HCT116 (cell line): Measurements from ENCODE around the gene CDK5R1. TPM values are rescaled to one million over a fixed set of nuclear protein-coding genes. Genes with fewer than 3 reads are reported as not detected.

Experiments used
- ATAC-seq: fragments of 200-7000 bp; cut with Tn5 transposase; 2 replicates; pipeline ENCODE4 v1.9.1; 2020; ENCODE audit warnings: mild to moderate bottlenecking, moderate library complexity
- BruUV-seq: library from RNA; stranded (reverse); fragments of 400-500 nt; replicated peaks from 2 replicates; lab custom pipeline; 2021; lab: Mats Ljungman, UMichigan
- CTCF ChIA-PET: fragments of 300-600 bp; sonication (Branson Sonifier 250); formaldehyde crosslinking; loops from one replicate; lab custom pipeline; 2021; ENCODE audit warnings: antibody characterized with exemption; lab: Charles Lee
- POLR2A ChIA-PET: fragments of 300-600, 350-600 bp; sonication (Branson Sonifier 250); formaldehyde crosslinking; loops from one replicate; lab custom pipeline; 2021; ENCODE audit warnings: antibody characterized with exemption; lab: Charles Lee
- RAD21 ChIA-PET, 2 experiments: fragments of 300-600 bp; sonication (Branson Sonifier 250); formaldehyde crosslinking; loops; one replicate each; lab custom pipeline; 2023; ENCODE audit warnings: low total read pairs in 2 of 2; ENCODE audit not compliant: uncharacterized antibody in 2 of 2, unreplicated experiment in 2 of 2, low non-redundant PET in 1 of 2; lab: Charles Lee
- DNase-seq: peaks from one replicate; pipeline ENCODE4 v3.0.0-alpha.2; 2010; ENCODE audit warnings: low read depth, low spot score
- H2AFZ ChIP-seq: fragments of 200-600 bp; shearing (Covaris generic), sonication (generic); 2 replicates; pipeline ENCODE4 v1.6.1; 2017; ENCODE audit warnings: low read depth, mixed run types, mixed read lengths, antibody characterized with exemption, low read length; ENCODE audit not compliant: poor library complexity, severe bottlenecking
- H3K27ac ChIP-seq: 2 replicates; pipeline ENCODE4 v1.5.1; 2012; ENCODE audit warnings: low read depth, low read length
- H3K27me3 ChIP-seq: fragments of 200-600 bp; sonication (generic); 2 replicates; pipeline ENCODE4 v1.6.1; 2016; ENCODE audit warnings: mixed run types, low read length, mixed read lengths; ENCODE audit not compliant: insufficient read depth
- H3K36me3 ChIP-seq, 2 experiments: fragments of 200-500 bp in 1 of 2; fragments of 200-600 bp in 1 of 2; sonication (Bioruptor generic) in 1 of 2; sonication (generic) in 1 of 2; 2 replicates each; pipeline versions ENCODE4 v1.5.1 to v1.6.1; 2014 to 2016; ENCODE audit warnings: low read length in 2 of 2, inconsistent platforms in 1 of 2, mixed read lengths in 1 of 2, mixed run types in 1 of 2; ENCODE audit not compliant: insufficient read depth in 2 of 2, control insufficient read depth in 1 of 2
- H3K4me1 ChIP-seq, 2 experiments: fragments of 200-600 bp in 1 of 2; sonication (generic) in 1 of 2; 2 replicates each; pipeline versions ENCODE4 v1.5.1 to v1.6.1; 2012 to 2017; ENCODE audit warnings: low read length in 2 of 2, inconsistent platforms in 1 of 2, mild to moderate bottlenecking in 1 of 2, mixed read lengths in 1 of 2, mixed run types in 1 of 2, moderate library complexity in 1 of 2; ENCODE audit not compliant: insufficient read depth in 2 of 2, control insufficient read depth in 1 of 2
- H3K4me2 ChIP-seq: fragments of 200-600 bp; sonication (generic); 2 replicates; pipeline ENCODE4 v1.6.1; 2017; ENCODE audit warnings: mixed run types, low read length, mixed read lengths
- H3K4me3 ChIP-seq, 2 experiments: fragments of 200-600 bp in 1 of 2; sonication (generic) in 1 of 2; replicated peaks in 1 of 2; 2 replicates each; pipeline ENCODE4 v1.5.1; 2011 to 2016; ENCODE audit warnings: low read length in 2 of 2, control low read depth in 1 of 2, low read depth in 1 of 2, mild to moderate bottlenecking in 1 of 2, mixed read lengths in 1 of 2, mixed run types in 1 of 2
- H3K79me2 ChIP-seq: fragments of 200-600 bp; sonication (generic); 2 replicates; pipeline ENCODE4 v1.6.1; 2017; ENCODE audit warnings: mild to moderate bottlenecking, mixed run types, low read length, moderate library complexity, mixed read lengths; ENCODE audit not compliant: insufficient read depth
- H3K9ac ChIP-seq: fragments of 200-600 bp; sonication (generic); 2 replicates; pipeline ENCODE4 v1.6.1; 2016; ENCODE audit warnings: low read length, mixed read lengths
- H3K9me2 ChIP-seq: fragments of 200-600 bp; sonication (generic), shearing (Covaris generic); 2 replicates; pipeline ENCODE4 v1.6.1; 2017; ENCODE audit warnings: mixed run types, mild to moderate bottlenecking, moderate library complexity; ENCODE audit not compliant: insufficient read depth
- H3K9me3 ChIP-seq, 2 experiments: fragments of 200-500 bp in 1 of 2; fragments of 200-600 bp in 1 of 2; sonication (Bioruptor generic) in 1 of 2; sonication (generic) in 1 of 2; 2 replicates each; pipeline ENCODE4 v1.6.1; 2014 to 2017; ENCODE audit warnings: low read length in 2 of 2, mixed read lengths in 2 of 2, inconsistent platforms in 1 of 2, low read depth in 1 of 2, mild to moderate bottlenecking in 1 of 2, mixed run types in 1 of 2, moderate library complexity in 1 of 2; ENCODE audit not compliant: control insufficient read depth in 1 of 2, insufficient read depth in 1 of 2
- H4K20me1 ChIP-seq: fragments of 200-600 bp; sonication (generic), shearing (Covaris generic); 2 replicates; pipeline ENCODE4 v1.6.1; 2017; ENCODE audit warnings: mixed run types, mild to moderate bottlenecking, moderate library complexity; ENCODE audit not compliant: insufficient read depth
- ATF3 ChIP-seq: IDR thresholded peaks from 2 replicates; pipeline ENCODE4 v1.6.1; 2012
- CBX3 ChIP-seq: IDR thresholded peaks from 2 replicates; pipeline ENCODE4 v1.6.1; 2012; ENCODE audit warnings: low read depth
- CTCF ChIP-seq, 3 experiments: fragments of 200-600 bp in 1 of 3; sonication (generic) in 1 of 3; IDR thresholded peaks in 2 of 3; conservative IDR thresholded peaks in 1 of 3; 2 replicates each; pipeline ENCODE4 v1.5.1; 2012 to 2017; ENCODE audit warnings: low read depth in 2 of 3, low read length in 2 of 3, antibody characterized with exemption in 1 of 3, borderline replicate concordance in 1 of 3, control low read depth in 1 of 3, mild to moderate bottlenecking in 1 of 3, mixed read lengths in 1 of 3, mixed run types in 1 of 3, moderate library complexity in 1 of 3; ENCODE audit not compliant: insufficient read depth in 1 of 3
- EGR1 ChIP-seq: IDR thresholded peaks from 2 replicates; pipeline ENCODE4 v1.6.1; 2012; ENCODE audit warnings: low read depth
- ELF1 ChIP-seq: IDR thresholded peaks from 2 replicates; pipeline ENCODE4 v1.6.1; 2012; ENCODE audit warnings: low read depth, borderline replicate concordance
- EZH2phosphoT487 ChIP-seq: fragments of 200-600 bp; IDR thresholded peaks from 2 replicates; pipeline ENCODE4 v1.6.1; 2018; ENCODE audit warnings: antibody characterized with exemption, borderline replicate concordance
- JUND ChIP-seq: IDR thresholded peaks from 2 replicates; pipeline ENCODE4 v1.6.1; 2012
- MAX ChIP-seq: IDR thresholded peaks from 2 replicates; pipeline ENCODE4 v1.6.1; 2012
- POLR2A ChIP-seq: IDR thresholded peaks from 2 replicates; pipeline ENCODE4 v1.7.0; 2011; ENCODE audit warnings: borderline replicate concordance; ENCODE audit not compliant: insufficient read depth, insufficient read length; ENCODE audit errors: extremely low read depth
- POLR2AphosphoS5 ChIP-seq: IDR thresholded peaks from 2 replicates; pipeline ENCODE4 v1.6.1; 2011; ENCODE audit warnings: mild to moderate bottlenecking, low read depth, low read length, moderate library complexity
- RAD21 ChIP-seq: IDR thresholded peaks from 2 replicates; pipeline ENCODE4 v1.6.1; 2012; ENCODE audit warnings: low read depth, mild to moderate bottlenecking
- REST ChIP-seq: IDR thresholded peaks from 2 replicates; pipeline ENCODE4 v1.6.1; 2012; ENCODE audit warnings: low read depth
- SIN3A ChIP-seq: IDR thresholded peaks from 2 replicates; pipeline ENCODE4 v1.6.1; 2012; ENCODE audit warnings: low read depth
- SP1 ChIP-seq: IDR thresholded peaks from 2 replicates; pipeline ENCODE4 v1.6.1; 2012; ENCODE audit warnings: low read depth
- SRF ChIP-seq: IDR thresholded peaks from 2 replicates; pipeline ENCODE4 v1.6.1; 2012; ENCODE audit warnings: low read depth
- TCF7L2 ChIP-seq: IDR thresholded peaks from 2 replicates; pipeline ENCODE4 v1.7.0; 2011; ENCODE audit warnings: borderline replicate concordance, inconsistent platforms; ENCODE audit not compliant: insufficient read depth, insufficient read length; ENCODE audit errors: extremely low read depth
- ZBTB33 ChIP-seq: IDR thresholded peaks from 2 replicates; pipeline ENCODE4 v1.6.1; 2011; ENCODE audit warnings: mild to moderate bottlenecking, low read length, moderate library complexity; ENCODE audit not compliant: insufficient replicate concordance; ENCODE audit errors: extremely low read depth
- ZNF274 ChIP-seq: fragments of 200-500 bp; sonication (Bioruptor generic); IDR thresholded peaks from 2 replicates; pipeline ENCODE4 v1.6.1; 2014; ENCODE audit warnings: mild to moderate bottlenecking, low read depth, low read length, inconsistent platforms
- intact Hi-C: fragments of 100-400 bp; cut with micrococcal nuclease; formaldehyde crosslinking; loops from 2 replicates; pipeline ENCODE4 v1.10.0; 2022
- total RNA-seq: library from RNA; stranded (reverse); gene quantifications from one replicate; pipeline ENCODE4 v1.2.1, GENCODE V29; 2021; ENCODE audit not compliant: unreplicated experiment

CDK5R1 gene
- total RNA-seq, 1 experiment from 2014 or later, result 5.4 TPM

GRCh38 chr17:32485261-32486110, 1.3 kb upstream of the CDK5R1 start:
- no TSS peak for BruUV-seq
- RAD21 ChIA-PET, result no interaction called here
- Histone ChIP-seq H3K9ac (peak overlapping the region; percentile 46), H3K4me3 (peak overlapping the region in 1 of 2 experiments; percentile 45; a peak in 1 of 4 replicates), H3K4me2 (peak overlapping the region; percentile 80), H3K27ac (peak overlapping the region; percentile 87), H3K9me3 (no peaks in the 10 kb centered on the region), H3K36me3 (peaks cover 18 to 22% of the 10 kb centered on the region in 2 experiments; a peak in 3 of 4 replicates), H2AFZ (no peak overlapping the region), H3K9me2 (no peaks in the 10 kb centered on the region), H3K79me2 (no peaks in the 10 kb centered on the region), H4K20me1 (no peaks in the 10 kb centered on the region), H3K4me1 (peaks cover 6 to 18% of the 10 kb centered on the region in 2 experiments), H3K27me3 (no peaks in the 10 kb centered on the region)
- DNase-seq, result no peak
- POLR2A ChIA-PET, result no interaction called here
- CTCF ChIA-PET, result interaction anchor here (0.7 to 1.9 kb wide), 3 partner anchors 12 to 47 kb away, joined by 3 to 8 read pairs (median 4); no protein-coding TSS in a partner anchor
- no peak for ATAC-seq
- no peak for TF ChIP-seq SRF
- no peak for TF ChIP-seq POLR2AphosphoS5
- no peak for TF ChIP-seq CTCF (IDR thresholded peaks at IDR 0.05 in 2 of 3, conservative IDR thresholded peaks at IDR 0.05 in 1 of 3; ENCODE audit: borderline replicate concordance in 1 of 3, insufficient read depth in 1 of 3, low read depth in 2 of 3, low read length in 2 of 3)
- TF ChIP-seq MAX, result no peak
- TF ChIP-seq ATF3, result no peak
- no peak for TF ChIP-seq POLR2A
- TF ChIP-seq SP1, result no peak
- no peak for TF ChIP-seq ELF1
- TF ChIP-seq TCF7L2, result no peak
- no peak for TF ChIP-seq JUND
- TF ChIP-seq SIN3A, result no peak
- no peak for TF ChIP-seq RAD21
- TF ChIP-seq REST, result no peak
- no peak for TF ChIP-seq EZH2phosphoT487
- TF ChIP-seq EGR1, result no peak
- no peak for TF ChIP-seq ZNF274
- TF ChIP-seq CBX3, result no peak
- no peak for TF ChIP-seq ZBTB33
- intact Hi-C loops, result no loop called here
